Neural cell (in vitro differentiated cells): ENCODE data around the gene OGN.

ENCODE experiments used
- CTCF ChIP-seq: fragments of 450-650 bp; IDR thresholded peaks from 2 replicates; pipeline ENCODE4 v1.5.1; 2014; ENCODE audit warnings: antibody characterized with exemption, mild to moderate bottlenecking, moderate library complexity; ENCODE audit not compliant: poor library complexity, severe bottlenecking
- EP300 ChIP-seq: fragments of 450-650 bp; conservative IDR thresholded peaks from 2 replicates; pipeline ENCODE4 v1.6.1; 2014; ENCODE audit warnings: antibody characterized with exemption, mild to moderate bottlenecking, moderate library complexity; ENCODE audit not compliant: poor library complexity, severe bottlenecking
- EZH2 ChIP-seq: fragments of 200-600, 300-800 bp; shearing (Covaris generic), sonication (generic); IDR thresholded peaks from 2 replicates; pipeline ENCODE4 v1.6.1; 2014; ENCODE audit warnings: antibody characterized with exemption, low read length, borderline replicate concordance, mild to moderate bottlenecking; ENCODE audit not compliant: insufficient read depth, poor library complexity, severe bottlenecking
- POLR2AphosphoS5 ChIP-seq: IDR thresholded peaks from 2 replicates; pipeline ENCODE4 v1.6.1; 2012
- REST ChIP-seq: IDR thresholded peaks from 2 replicates; pipeline ENCODE4 v1.6.1; 2012; ENCODE audit warnings: borderline replicate concordance

GRCh38 chr9:92381775-92382174 lies 22.6 kb downstream of the OGN start:
- TF ChIP-seq CTCF (no peak), EZH2 (no peak), EP300 (no peak), REST (no peak), POLR2AphosphoS5 (no peak)
